ENCODE results near the gene SRRM4. TPM values are rescaled to one million over a fixed set of nuclear protein-coding genes. Genes with fewer than 3 reads are reported as not detected.

The SRRM4 gene
- total and polyA plus RNA-seq, 12 donors: 0.11 to 4.3 (median 0.67) TPM; not detected in 3

DNA sequence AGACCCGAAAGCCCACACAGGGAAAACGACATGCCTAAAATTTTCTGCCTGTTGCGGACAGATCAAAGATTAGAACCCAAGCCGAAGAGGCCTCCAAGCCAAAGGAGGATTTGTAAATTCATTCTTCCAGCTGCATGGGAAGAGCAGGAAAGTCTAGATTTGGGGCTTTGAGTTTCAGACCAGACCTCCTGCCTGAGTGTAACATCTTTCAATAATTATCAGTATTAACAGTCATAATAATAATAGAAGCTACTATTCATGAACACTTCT is 195.7 kb downstream of the SRRM4 start:
- DNase-seq: no peak
- WGBS, 4 donors: 83 to 93% (median 85%) methylated on average over 4 of the region's 4 CpGs
- Histone ChIP-seq H3K4me3 (no peak overlapping the region), H3K4me1 (replicated peaks in 1 of 2) (peaks cover 0 to 4% of the 10 kb centered on the region in 2 donors), H3K27ac (peak overlapping the region in 1 of 5 donors; percentile 31), H3K9me3 (replicated peaks in 1 of 3) (no peaks in the 10 kb centered on the region), H3K36me3 (replicated peaks in 1 of 2) (no peaks in the 10 kb centered on the region), H3K27me3 (no peaks in the 10 kb centered on the region)
- intact Hi-C loops (cut with DNase I): no loop called here
- TF ChIP-seq POLR2A (IDR thresholded peaks at IDR 0.05): no peak
- TF ChIP-seq, protein P1, sequence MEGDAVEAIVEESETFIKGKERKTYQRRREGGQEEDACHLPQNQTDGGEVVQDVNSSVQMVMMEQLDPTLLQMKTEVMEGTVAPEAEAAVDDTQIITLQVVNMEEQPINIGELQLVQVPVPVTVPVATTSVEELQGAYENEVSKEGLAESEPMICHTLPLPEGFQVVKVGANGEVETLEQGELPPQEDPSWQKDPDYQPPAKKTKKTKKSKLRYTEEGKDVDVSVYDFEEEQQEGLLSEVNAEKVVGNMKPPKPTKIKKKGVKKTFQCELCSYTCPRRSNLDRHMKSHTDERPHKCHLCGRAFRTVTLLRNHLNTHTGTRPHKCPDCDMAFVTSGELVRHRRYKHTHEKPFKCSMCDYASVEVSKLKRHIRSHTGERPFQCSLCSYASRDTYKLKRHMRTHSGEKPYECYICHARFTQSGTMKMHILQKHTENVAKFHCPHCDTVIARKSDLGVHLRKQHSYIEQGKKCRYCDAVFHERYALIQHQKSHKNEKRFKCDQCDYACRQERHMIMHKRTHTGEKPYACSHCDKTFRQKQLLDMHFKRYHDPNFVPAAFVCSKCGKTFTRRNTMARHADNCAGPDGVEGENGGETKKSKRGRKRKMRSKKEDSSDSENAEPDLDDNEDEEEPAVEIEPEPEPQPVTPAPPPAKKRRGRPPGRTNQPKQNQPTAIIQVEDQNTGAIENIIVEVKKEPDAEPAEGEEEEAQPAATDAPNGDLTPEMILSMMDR (IDR thresholded peaks at IDR 0.05): no peak

DNA sequence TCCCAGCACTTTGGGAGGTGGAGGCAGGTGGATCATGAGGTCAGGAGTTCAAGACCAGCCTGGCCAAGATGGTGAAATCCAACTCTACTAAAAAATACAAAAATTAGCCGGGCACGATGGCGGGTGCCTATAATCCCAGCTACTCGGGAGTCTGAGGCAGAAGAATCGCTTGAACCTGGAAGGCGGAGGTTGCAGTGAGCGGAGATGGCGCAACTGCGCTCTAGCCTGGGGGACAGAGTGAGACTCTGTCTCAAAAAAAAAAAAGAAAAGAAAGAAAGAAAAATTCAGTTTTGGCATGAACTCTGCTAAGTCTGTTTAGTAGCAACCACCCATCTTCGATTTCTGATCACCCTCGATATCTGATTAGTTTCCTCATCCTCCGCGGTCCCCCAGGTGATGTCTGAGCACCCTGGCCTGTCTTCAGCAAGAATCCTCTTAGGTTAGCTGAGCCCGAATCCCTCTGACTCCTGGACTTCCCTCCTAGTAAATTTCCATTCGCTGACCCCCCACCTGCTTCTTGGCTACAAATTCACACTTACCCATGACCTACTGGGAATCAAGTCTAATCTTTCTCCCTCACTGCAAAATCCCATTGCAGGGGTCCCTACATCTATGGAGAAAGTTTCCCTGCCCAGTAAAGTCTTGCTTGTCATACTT is 196.5 kb downstream of the SRRM4 start:
- Histone ChIP-seq H3K36me3 (replicated peaks in 1 of 2) (no peaks in the 10 kb centered on the region), H3K4me1 (replicated peaks in 1 of 2) (peaks cover 0 to 5% of the 10 kb centered on the region in 2 donors), H3K9me3 (replicated peaks in 1 of 3) (no peaks in the 10 kb centered on the region), H3K27me3 (no peaks in the 10 kb centered on the region), H3K4me3 (no peak overlapping the region), H3K27ac (peak overlapping the region in 2 of 5 donors; percentile 82 to 86)
- TF ChIP-seq POLR2A (IDR thresholded peaks at IDR 0.05): no peak
- TF ChIP-seq, protein P1 (IDR thresholded peaks at IDR 0.05): no peak
- no peak for DNase-seq
- intact Hi-C loops (cut with DNase I): no loop called here
- 88 to 92% (median 90%) methylated on average over 15 of the region's 15 CpGs for WGBS, 4 donors

DNA sequence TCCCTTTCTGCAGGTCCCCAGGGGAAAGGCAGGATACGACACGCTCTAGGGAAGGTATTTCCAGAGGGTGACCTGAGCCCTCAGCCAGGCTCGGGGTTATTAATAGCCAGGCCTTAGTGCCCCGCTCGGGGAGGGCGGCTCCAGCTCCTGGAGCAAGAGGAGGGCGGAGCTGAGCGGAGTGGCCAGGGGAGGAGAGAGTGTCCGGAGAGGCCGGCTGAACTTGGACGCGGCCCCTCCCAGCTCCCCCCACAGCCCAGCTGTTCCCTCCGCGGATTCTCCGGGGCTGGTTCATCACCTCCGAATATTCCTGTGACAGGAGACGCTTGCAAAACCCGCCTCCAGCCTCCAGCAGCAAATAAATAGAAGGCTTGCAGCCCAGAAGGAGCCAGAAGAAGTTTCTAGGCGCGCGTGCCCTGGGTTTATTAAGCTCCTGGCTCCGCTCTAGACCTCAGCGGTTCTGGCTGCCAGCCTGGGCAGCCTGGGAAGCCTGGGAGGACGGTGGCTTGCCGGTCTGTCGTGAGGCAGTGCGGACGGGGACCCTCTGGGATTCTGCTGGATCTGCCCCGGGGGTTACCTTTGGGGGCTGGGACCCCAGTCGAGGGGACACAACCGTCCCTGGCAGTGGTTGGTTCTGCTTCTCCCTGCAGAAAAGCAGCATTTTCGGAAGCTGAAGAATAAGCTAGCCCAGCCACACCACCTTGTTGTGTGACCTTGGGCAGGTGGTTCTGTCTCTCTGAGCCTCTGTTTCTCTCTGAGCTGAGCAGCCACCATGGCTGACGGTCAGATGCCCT is 197.4 kb downstream of the SRRM4 start, which contains the start of gene HSPB8:
HSPB8 (plus strand) TSS at position 388 of the 791 bp plus-strand sequence; CDS start at position 770, 382 bp downstream.
- intact Hi-C loops (cut with DNase I): no loop called here
- H3K27ac ChIP-seq: peak within 1 kb of the TSS in 4 of 5 donors; percentile 53 to 86 (median 68)
- H3K27me3 ChIP-seq: no peaks in the 10 kb centered on the region
- no peaks in the 10 kb centered on the region for H3K36me3 ChIP-seq (replicated peaks in 1 of 2)
- TF ChIP-seq, protein P1 (IDR thresholded peaks at IDR 0.05): no peak
- TF ChIP-seq POLR2A (IDR thresholded peaks at IDR 0.05): peak; percentile 78 to 91
- peak; percentile 74 to 94 (median 83) for DNase-seq
- 3 to 21% (median 4%) methylated on average over 5 to 33 of the region's 33 CpGs for WGBS, 4 donors
- H3K9me3 ChIP-seq (replicated peaks in 1 of 3): no peaks in the 10 kb centered on the region
- H3K4me1 ChIP-seq (replicated peaks in 1 of 2): peaks cover 0 to 13% of the 10 kb centered on the region in 2 donors
- peak within 1 kb of the TSS in 2 of 4 donors; percentile 9 to 60 for H3K4me3 ChIP-seq

DNA sequence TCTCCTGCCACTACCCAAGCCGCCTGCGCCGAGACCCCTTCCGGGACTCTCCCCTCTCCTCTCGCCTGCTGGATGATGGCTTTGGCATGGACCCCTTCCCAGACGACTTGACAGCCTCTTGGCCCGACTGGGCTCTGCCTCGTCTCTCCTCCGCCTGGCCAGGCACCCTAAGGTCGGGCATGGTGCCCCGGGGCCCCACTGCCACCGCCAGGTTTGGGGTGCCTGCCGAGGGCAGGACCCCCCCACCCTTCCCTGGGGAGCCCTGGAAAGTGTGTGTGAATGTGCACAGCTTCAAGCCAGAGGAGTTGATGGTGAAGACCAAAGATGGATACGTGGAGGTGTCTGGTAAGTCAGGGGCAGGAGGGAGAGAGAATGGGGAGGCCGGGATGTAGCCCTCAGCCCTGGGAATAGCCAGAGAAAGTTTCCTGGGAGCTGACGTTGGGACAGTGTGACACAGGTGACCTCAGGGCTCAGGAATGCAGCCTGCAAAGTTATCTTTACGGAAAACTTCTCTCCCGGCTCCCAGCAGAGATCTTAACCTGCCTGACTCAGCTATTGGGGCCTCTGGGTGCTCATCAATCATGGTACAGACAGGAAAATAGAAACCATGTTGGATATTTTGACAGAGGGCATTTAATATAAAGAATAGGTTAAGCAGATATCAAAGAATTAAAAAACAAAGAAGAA is 198.1 kb downstream of the SRRM4 start:
- Histone ChIP-seq H3K9me3 (replicated peaks in 1 of 3) (no peaks in the 10 kb centered on the region), H3K27me3 (no peaks in the 10 kb centered on the region), H3K27ac (peak overlapping the region in 4 of 5 donors; percentile 53 to 86 (median 68)), H3K4me3 (peak overlapping the region in 2 of 4 donors; percentile 9 to 60), H3K36me3 (replicated peaks in 1 of 2) (no peaks in the 10 kb centered on the region), H3K4me1 (replicated peaks in 1 of 2) (peaks cover 0 to 17% of the 10 kb centered on the region in 2 donors)
- intact Hi-C loops (cut with DNase I): no loop called here
- TF ChIP-seq, protein P1 (IDR thresholded peaks at IDR 0.05): no peak
- TF ChIP-seq POLR2A (IDR thresholded peaks at IDR 0.05): peak in 1 of 2 donors; percentile 37
- 28 to 43% (median 39%) methylated on average over 7 to 18 of the region's 18 CpGs for WGBS, 4 donors
- DNase-seq: peak in 6 of 7 donors; percentile 26 to 70 (median 56)
